NT2/D1 (cell line): Measurements from ENCODE around the gene HOXC6.

Experiments used
- YY1 ChIP-seq: IDR thresholded peaks from 2 replicates; pipeline ENCODE4 v1.6.1; 2011; ENCODE audit not compliant: insufficient read length, insufficient read depth
- ZNF274 ChIP-seq: IDR thresholded peaks from 2 replicates; pipeline ENCODE4 v1.6.1; 2011; ENCODE audit warnings: mild to moderate bottlenecking, low read depth, low read length

- no peak for TF ChIP-seq YY1
- TF ChIP-seq ZNF274 = no peak
These were observed 33.2 kb upstream of the HOXC6 start for GRCh38 chr12:53995002-53995377.
